Parathyroid adenoma (tissue), 2 donors: Measurements from ENCODE around the gene KCND3.
A peak's percentile ranks its signal among the peaks of the same experiment; 100 is the strongest.

Experiments used
- H2AFZ ChIP-seq: fragments of 300-600 bp; sonication (generic); one replicate; pipeline ENCODE4 v1.7.0; 2017; ENCODE audit warnings: antibody characterized with exemption, mild to moderate bottlenecking
- H3K27ac ChIP-seq: fragments of 300-600 bp; sonication (generic); one replicate; pipeline ENCODE4 v1.7.0; 2017
- H3K27me3 ChIP-seq: fragments of 300-600 bp; sonication (generic); one replicate; pipeline ENCODE4 v1.7.0; 2017; ENCODE audit warnings: low read length; ENCODE audit not compliant: control insufficient read depth, insufficient read depth
- H3K36me3 ChIP-seq: fragments of 300-600 bp; sonication (generic); one replicate; pipeline ENCODE4 v1.7.0; 2017; ENCODE audit warnings: low read length; ENCODE audit not compliant: control insufficient read depth, insufficient read depth
- H3K4me1 ChIP-seq: fragments of 300-600 bp; sonication (generic); one replicate; pipeline ENCODE4 v1.7.0; 2017; ENCODE audit warnings: control low read depth
- H3K4me2 ChIP-seq: fragments of 300-600 bp; sonication (generic); one replicate; pipeline ENCODE4 v1.7.0; 2017; ENCODE audit warnings: low read length
- H3K4me3 ChIP-seq: fragments of 300-600 bp; sonication (generic); one replicate; pipeline ENCODE4 v1.7.0; 2017; ENCODE audit warnings: low read depth, low read length
- H3K79me2 ChIP-seq: fragments of 300-600 bp; sonication (generic); one replicate; pipeline ENCODE4 v1.7.0; 2017; ENCODE audit warnings: control low read depth
- H3K9ac ChIP-seq: fragments of 300-600 bp; sonication (generic); one replicate; pipeline ENCODE4 v1.7.0; 2017; ENCODE audit warnings: mild to moderate bottlenecking
- H3K9me3 ChIP-seq: fragments of 300-600 bp; sonication (generic); one replicate; pipeline ENCODE4 v1.7.0; 2017; ENCODE audit warnings: low read length; ENCODE audit not compliant: control insufficient read depth
- CTCF ChIP-seq: fragments of 300-600 bp; sonication (generic); IDR thresholded peaks from one replicate; pipeline ENCODE4 v1.7.0; 2017; ENCODE audit warnings: antibody characterized with exemption, mild to moderate bottlenecking
- donor health status: primary hyperparathyroidism.

KCND3 gene

GRCh38 chr1:111747282-111747734 lies 242.2 kb downstream of the KCND3 start:
- Histone ChIP-seq H3K36me3 (no peaks in the 10 kb centered on the region), H2AFZ (no peak overlapping the region), H3K9me3 (no peaks in the 10 kb centered on the region), H3K4me1 (no peaks in the 10 kb centered on the region), H3K9ac (no peak overlapping the region), H3K27me3 (no peaks in the 10 kb centered on the region), H3K4me2 (no peak overlapping the region), H3K27ac (no peak overlapping the region), H3K4me3 (no peak overlapping the region), H3K79me2 (no peaks in the 10 kb centered on the region)
- TF ChIP-seq CTCF = peak; percentile 20

- Histone ChIP-seq H3K36me3 (no peaks in the 10 kb centered on the region), H3K4me1 (no peaks in the 10 kb centered on the region), H3K4me3 (no peak overlapping the region), H3K79me2 (no peaks in the 10 kb centered on the region), H3K4me2 (no peak overlapping the region), H3K27me3 (no peaks in the 10 kb centered on the region), H3K27ac (no peak overlapping the region), H2AFZ (no peak overlapping the region), H3K9me3 (no peaks in the 10 kb centered on the region), H3K9ac (no peak overlapping the region)
- TF ChIP-seq CTCF = no peak
Observed at GRCh38 chr1:111746614-111746999, 242.9 kb downstream of the KCND3 start.

GRCh38 chr1:111745675-111746613 lies 243.5 kb downstream of the KCND3 start:
- Histone ChIP-seq H2AFZ (no peak overlapping the region), H3K27me3 (no peaks in the 10 kb centered on the region), H3K4me3 (no peak overlapping the region), H3K9ac (no peak overlapping the region), H3K4me2 (no peak overlapping the region), H3K27ac (no peak overlapping the region), H3K9me3 (no peaks in the 10 kb centered on the region), H3K79me2 (no peaks in the 10 kb centered on the region), H3K36me3 (no peaks in the 10 kb centered on the region), H3K4me1 (no peaks in the 10 kb centered on the region)
- no peak for TF ChIP-seq CTCF

- Histone ChIP-seq H3K27ac (no peak overlapping the region), H3K9ac (no peak overlapping the region), H3K36me3 (no peaks in the 10 kb centered on the region), H3K4me3 (no peak overlapping the region), H3K9me3 (no peaks in the 10 kb centered on the region), H3K79me2 (no peaks in the 10 kb centered on the region), H3K4me1 (no peaks in the 10 kb centered on the region), H3K27me3 (no peaks in the 10 kb centered on the region), H3K4me2 (no peak overlapping the region), H2AFZ (no peak overlapping the region)
- no peak for TF ChIP-seq CTCF
Observed at GRCh38 chr1:111743679-111744101, 245.8 kb downstream of the KCND3 start.
